ENCODE results near the gene PITRM1.

The PITRM1 gene

DNA sequence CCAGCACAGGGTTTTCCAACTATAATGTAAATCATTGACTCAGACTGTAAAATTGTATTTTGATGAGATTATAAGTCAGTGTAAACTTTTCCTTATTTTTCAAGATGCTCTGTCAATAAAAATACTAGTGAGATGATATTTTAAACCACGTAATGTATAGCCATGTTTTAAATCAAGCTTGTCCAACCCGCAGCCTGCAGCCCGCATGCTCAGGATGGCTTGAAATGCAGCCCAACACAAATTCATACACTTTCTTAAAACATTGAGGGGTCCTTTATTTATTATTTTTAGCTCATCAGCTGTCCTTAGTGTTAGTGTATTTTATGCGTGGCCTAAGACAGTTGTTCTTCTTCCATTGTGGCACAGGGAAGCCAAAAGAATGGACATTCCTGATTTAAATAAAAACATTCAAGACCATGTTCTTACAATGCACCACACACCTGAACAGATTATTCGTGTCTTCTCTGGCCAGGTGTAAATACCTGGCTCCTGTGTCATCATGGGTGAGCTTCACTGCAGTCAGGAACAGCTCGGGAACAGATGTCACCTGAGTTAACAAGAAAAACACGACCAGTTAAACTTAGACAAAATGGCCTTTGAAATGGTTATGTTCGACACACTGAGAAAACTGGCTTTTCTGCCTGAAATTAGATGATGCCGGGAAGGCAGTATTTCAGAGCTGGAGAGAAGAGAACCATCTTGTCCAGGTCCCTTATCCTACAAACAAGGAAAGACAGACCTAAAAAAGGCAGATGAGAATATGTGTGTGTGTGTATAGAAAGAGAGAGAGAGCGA lies 5.9 kb downstream of the PITRM1 start:
- no peak for DNase-seq

- DNase-seq, result no peak
Observed at GRCh38 chr10:3165196-3165595, 7.4 kb downstream of the PITRM1 start.

- no peak for DNase-seq
Observed at GRCh38 chr10:3163879-3164278, 8.7 kb downstream of the PITRM1 start.

- no peak for DNase-seq
Observed at GRCh38 chr10:3162533-3162932, 10.0 kb downstream of the PITRM1 start.

DNA sequence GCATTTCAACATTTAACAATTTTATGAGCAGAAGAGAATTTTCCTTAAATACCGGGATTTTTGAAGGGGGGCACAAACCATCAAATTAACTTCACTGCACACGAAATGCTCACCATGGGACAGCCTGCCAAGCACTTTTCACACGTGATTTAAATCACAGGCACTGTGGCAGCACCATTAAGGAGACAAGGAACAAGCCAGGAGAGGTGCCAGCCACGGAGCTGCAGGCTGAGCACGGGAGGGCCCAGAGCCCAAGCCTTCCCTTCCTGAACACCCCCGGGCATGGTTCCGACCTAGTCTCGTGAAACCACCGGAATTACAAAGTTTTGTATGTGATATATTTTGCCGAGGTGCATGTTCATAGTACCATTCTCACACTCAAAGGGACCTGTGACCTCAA lies 13.4 kb downstream of the PITRM1 start:
- no peak for DNase-seq

DNA sequence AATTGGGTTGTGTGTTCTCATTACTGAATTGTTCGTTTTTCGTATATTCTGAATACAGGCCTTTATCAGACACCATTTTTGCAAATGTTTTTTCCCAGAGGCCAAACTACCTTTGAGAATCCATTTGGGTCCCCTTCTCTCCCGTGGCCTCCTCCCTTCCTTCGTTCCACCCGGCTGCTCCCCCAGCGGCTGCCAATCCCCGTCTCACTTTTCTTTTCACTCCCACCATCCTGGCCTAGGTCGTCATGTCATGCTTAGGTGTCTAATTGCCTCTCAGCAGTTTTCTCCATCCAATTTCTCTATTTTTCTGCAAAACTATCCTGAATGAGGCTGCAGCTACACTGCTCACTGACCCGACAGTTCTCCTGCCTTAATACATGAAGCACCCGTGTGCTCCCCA lies 17.9 kb downstream of the PITRM1 start:
- DNase-seq, result no peak

DNA sequence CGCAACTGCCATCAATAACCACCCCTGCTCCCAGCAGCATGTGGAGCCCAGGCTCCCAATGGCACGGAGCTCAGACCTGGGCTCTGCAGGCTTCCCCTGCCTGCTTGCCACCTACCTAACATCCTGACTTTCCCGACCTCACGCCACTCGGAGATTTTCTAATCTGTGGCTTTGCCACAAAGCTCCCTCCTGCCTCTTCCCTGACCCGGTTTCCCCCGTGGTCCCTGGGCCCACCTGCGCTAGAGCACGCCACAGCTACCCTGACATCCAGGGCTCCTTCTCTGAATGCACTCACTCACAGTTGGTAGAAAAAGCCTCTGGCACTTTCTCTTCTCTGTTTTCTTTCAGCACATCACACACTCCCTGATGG lies 20.0 kb downstream of the PITRM1 start:
- DNase-seq, result no peak

- DNase-seq, result no peak
Observed at GRCh38 chr10:3151889-3152565, 20.6 kb downstream of the PITRM1 start.

GRCh38 chr10:3150961-3151360 lies 21.6 kb downstream of the PITRM1 start:
- DNase-seq, result no peak

DNA sequence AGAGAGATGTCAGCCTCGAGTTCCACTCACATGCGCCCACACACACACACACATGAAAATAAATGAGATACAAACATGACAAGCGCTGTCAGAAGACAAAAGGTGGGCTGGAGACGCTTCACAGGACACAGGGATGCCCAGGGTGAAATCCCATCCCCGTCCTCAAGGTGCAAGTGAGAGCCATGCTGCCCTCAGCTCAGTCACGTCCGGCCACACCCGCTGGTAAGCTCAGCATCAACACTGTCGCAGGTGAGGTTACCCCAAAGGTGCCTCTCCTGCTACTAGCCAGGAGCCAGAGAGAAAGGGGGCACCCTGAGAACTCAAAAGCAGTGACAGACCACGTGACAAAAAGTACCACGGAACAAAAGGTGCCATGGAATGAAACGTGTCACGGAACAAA lies 22.2 kb downstream of the PITRM1 start:
- DNase-seq, result no peak

DNA sequence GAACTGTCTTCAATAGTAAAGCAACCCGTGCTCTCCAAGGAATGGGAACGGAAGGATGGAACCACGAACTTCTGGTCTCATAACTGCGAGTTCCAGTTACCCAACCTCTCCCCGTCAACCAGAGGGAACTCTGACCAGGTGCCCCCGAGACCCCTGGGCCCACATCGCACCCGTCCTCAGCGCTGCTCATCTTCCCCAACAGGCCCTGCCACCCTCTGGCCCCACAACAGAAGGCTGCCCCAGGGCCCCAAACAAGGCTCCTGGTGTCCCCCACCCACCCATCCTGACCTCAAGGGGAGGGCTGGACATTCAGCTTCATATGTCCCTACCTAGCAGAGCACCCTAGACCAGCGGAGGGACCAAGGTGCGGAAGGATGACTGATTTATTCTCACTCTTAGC lies 22.7 kb downstream of the PITRM1 start:
- DNase-seq, result no peak

GRCh38 chr10:3148994-3149393 lies 23.6 kb downstream of the PITRM1 start:
- DNase-seq, result no peak

GRCh38 chr10:3148041-3148440 lies 24.5 kb downstream of the PITRM1 start:
- no peak for DNase-seq

GRCh38 chr10:3147117-3147820 lies 25.3 kb downstream of the PITRM1 start:
- no peak for DNase-seq

DNA sequence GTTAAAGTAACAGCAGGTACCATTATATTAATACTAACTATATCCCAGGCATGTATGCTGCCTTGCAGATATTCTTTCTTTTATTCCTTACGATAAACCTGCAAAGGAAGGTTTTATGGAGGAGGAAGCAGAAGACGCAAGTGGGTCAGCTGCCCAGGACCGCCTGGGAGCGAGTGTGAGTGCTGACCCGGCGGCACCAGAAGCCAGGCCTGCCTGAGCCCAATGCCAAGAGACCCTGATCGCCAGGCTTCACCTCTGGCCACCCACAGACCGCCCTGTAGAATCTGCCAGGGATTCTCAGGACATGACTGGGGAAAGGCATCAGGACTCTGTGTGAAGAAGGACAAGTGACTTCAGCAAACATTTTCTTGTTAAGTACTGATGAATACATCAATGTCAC lies 26.3 kb downstream of the PITRM1 start:
- no peak for DNase-seq

DNA sequence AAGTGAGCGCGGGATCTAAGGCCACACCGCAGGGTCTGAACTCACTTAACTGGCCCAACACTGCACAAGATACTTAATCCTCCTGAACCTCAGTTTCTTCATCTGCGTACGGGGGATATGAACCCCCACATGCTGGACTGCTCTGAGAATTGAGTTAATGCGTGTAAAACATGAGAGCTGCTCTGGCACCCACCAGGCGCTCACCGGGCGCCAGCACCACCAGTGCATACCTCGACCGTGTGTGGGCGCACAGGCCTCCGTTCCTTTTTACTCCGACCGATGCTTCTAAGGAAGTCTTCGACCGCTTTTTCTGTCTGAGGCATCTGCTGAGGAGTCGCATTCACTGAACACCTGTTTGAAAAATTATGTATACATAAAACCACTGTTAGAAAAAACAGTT lies 27.2 kb downstream of the PITRM1 start:
- DNase-seq, result no peak

DNA sequence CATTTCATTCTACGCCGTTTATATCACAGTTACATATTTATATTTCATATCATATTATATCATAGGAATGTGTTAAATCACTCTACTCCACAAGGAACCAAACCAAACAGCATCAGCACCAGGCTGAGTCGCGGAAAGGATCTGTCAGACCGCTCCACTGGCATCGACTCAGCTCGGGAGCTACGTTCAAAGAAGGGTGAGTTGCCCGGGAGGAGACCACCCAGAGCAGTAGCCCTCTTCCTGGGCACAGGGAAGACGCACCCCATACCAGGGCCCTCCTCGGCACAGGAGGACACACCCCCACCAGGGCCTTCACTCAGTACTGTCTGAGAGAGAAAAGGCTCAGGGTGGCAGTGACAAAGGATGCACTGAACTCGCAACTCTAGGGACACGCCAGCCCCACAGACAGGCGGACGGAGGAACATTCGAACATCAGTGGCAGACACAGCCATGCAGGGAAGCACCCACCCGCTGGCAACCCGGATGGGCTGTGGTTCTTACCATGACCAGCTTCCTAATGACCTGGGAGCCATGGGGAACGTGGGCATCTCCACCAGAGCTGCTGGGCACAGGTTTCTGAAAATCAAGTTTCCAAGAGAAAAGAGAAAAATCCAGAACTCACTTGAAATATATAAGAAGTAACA lies 28.7 kb downstream of the PITRM1 start:
- no peak for DNase-seq

- DNase-seq, result no peak
Observed at GRCh38 chr10:3143366-3143765, 29.2 kb downstream of the PITRM1 start.

DNA sequence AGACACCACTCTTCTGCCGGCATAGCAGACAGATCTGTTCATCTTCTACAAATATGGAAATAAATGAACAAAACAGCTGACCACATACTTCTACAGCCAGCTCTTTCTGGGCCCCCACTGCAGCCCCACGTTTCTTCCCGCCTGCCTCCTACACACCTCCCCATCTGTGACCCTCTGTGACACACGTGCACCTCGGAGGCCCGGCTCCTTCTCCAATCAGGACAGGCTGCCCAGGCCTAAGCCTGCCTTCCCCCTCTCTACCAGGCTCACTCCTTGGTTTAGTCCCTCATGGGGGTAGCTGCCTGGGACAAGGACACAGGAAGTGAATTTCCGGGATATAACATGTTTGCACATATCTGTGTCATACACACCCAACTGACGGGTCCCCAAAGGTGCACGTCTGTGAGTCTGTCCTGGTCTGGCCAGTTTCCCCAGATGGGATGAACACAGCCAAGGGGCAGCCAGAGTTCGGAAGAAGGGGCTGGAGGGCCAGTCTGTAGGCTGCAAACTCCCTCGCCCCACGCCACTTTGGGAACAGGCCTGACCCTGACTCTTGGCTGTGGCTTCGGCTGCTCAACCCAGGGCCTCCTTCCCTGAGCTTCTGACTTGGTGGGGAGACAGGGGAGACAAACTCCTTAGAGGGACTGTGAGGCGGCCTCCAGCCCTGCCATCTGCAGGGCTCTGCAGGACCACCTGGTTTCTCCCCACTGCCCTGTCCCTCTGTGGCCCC lies 30.3 kb downstream of the PITRM1 start:
- DNase-seq, result no peak

- no peak for DNase-seq
Observed at GRCh38 chr10:3141351-3142005, 31.1 kb downstream of the PITRM1 start.

DNA sequence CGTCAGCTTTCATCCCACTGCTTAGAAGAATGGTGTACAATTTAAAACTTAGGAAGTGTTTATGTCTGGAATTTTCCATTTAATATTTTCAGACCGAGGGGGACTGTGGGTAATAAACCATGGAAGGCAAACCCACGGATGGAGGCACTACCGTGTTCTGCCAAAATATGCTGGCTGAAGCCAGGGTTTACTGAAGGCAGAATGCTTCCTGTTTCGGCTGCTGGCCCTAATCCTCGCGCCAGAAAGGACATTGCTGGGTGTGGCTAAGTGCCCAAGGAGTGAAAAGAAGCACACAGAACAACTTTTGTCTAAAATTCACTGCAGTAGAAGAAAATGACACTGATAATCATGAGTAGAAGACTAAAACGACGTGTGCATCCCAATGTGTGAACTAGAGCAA lies 32.3 kb downstream of the PITRM1 start:
- no peak for DNase-seq

- no peak for DNase-seq
Observed at GRCh38 chr10:3139216-3139910, 33.2 kb downstream of the PITRM1 start.

Measured in hematopoietic multipotent progenitor cell treated with erythropoietin and hydrocortisone succinate and interleukin-3 and kit ligand, for 6 days (in vitro differentiated cells).